GM20000 (cell line): ENCODE measurements around the gene CRELD2.

ENCODE experiments used
- DNase-seq: peaks from one replicate; pipeline ENCODE4 v3.0.0; 2012; ENCODE audit warnings: low spot score
- CTCF ChIP-seq: IDR thresholded peaks from 2 replicates; pipeline ENCODE4 v1.5.1; 2012; ENCODE audit warnings: mild to moderate bottlenecking, control low read depth; ENCODE audit errors: extremely low read depth, missing control alignments

CRELD2 gene

GRCh38 chr22:49955581-49956417 is 37.4 kb downstream of the CRELD2 start:
- TF ChIP-seq CTCF, result no peak
- DNase-seq, result no peak

- TF ChIP-seq CTCF, result no peak
- DNase-seq, result no peak
Observed at GRCh38 chr22:49956418-49956770, 38.0 kb downstream of the CRELD2 start.

DNA sequence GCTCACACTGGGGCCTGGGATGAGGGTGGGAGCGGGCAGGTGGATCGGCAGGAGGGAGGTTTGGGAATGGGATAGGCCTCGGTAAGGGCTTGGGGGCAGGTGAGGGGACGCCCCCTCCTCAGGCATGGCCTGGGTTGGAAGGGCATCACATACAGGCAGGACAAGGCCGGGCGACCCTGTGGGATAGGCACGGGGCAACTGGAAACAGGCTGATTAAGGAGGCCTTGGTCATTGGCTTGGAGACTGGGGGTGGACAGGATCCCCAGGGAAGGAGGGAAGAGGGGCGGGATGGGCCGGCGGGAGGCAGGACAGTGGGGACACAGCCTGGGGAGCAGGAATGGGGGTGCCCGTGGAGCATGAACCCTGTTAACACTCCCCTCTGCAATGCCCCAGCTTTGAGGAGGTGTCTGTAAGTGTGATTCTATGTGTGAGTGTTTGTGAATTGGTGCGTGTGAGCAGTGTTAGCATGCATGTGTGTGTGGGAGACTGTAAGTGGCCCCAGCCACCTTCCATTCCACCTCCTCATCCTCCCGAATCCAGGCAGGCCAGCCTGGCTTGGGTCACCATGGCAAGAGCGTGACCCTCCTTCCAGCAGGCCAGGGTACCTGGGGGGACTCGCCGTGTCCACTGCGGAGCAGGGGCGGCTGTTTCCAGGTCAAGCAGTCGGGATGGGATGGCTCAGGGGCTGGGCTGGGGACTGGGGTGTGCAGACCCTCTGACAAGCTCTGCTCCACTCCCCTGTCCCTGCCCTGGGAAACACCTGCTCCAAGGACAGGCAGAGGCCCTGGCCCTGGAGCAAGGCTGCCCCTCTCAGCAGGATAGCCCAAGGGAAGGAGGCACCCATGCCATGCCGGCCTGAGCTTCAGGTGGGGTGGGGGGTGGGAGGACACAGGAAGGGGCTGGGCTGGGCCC is 38.7 kb downstream of the CRELD2 start:
- TF ChIP-seq CTCF, result no peak
- DNase-seq, result no peak

DNA sequence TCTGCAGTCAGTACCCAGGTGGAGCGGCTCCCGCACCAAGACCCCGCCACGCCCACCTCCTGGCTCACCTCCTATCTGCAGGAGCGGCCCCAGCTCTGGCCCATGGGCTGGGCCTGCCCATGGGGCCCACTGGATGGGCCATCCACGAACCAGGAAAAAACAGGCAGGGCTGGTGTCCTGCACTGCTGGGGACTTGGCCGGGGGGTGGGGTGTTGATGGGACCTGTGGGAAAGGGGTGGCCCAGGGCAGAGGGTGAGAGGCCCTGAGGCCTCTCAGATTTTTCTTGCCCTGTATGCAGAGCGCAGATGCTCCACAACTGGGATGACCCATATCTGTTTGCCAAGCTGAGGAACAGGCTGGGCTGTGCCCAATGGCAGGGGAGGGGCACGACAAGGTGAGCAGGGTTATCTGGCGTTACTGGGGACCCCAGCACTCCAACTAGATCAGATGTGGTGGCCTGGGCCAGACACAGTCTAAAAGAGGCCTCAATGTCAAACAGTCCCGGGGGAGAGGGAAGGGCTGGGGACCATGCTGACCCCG is 39.5 kb downstream of the CRELD2 start:
- no peak for DNase-seq
- TF ChIP-seq CTCF, result no peak

DNA sequence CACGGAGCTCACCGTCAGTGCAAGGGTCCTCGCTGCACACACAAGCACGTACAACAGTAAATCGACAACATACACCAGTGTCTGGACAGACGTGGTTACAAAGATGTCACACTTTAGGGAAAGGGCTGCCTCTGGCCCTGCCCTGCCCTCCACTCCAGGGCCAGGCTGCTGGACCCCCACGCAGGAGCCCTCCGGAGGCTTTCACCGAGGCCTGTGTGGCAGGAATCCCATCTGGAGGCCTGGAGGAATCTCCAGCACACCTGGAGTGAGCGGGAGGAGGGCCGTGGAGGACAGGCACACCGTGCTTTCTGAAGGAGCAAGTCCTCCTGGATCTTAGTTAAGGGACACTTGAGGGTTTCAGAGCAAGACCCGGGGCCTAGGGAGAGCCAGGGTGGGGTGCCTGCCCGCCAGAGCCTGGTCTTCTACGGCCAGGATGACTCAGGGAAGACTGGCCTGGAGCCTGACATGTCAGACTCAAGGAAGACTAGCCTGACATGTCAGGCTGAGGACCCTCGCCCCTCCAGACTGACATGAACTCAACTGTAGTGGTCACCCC is 40.0 kb downstream of the CRELD2 start:
- DNase-seq, result no peak
- no peak for TF ChIP-seq CTCF

- DNase-seq, result no peak
- TF ChIP-seq CTCF, result no peak
Observed at GRCh38 chr22:49958931-49959781, 40.7 kb downstream of the CRELD2 start.
